ENCODE measurements around the gene ODF2L.

ODF2L gene

DNA sequence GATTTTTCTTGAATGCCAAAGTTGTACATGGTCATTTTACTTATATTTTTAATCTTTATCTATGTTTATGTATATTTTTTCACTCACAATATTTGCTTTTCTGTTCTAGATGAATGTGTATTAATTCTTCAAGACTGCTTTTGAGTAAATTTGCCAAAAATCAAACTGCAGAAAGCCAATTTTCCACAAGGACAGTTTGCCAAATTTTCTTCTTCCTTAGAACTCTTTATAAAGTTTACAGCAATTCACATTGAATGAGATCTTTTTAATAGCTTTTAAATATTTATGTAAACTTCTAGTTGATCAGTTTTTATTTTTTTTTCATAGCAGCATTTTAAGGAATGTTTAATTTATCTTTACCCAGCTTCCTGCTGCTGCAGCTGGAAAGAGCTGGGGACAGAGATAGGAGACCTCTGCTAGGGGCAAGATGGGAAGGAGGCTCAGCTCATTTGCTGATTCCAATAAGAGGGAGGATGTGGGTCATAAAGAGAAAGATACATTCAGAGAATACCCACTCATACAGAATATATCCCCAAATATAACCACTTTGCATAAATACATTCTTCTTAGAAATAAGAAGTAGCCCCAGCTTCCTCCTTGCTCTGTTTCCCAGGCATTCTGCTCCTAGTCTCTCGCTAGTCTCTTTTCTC lies 93.0 kb downstream of the ODF2L start:
- DNase-seq = no peak

All from SHP77 (cell line).